Retinal pigment epithelial cell (primary cell): ENCODE data around the gene MGLL.

Source experiments
- DNase-seq: peaks from one replicate; pipeline ENCODE4 v3.0.0-alpha.2; 2010; ENCODE audit warnings: low read depth
- H3K4me3 ChIP-seq: 2 replicates; pipeline ENCODE4 v1.5.1; 2011; ENCODE audit warnings: mild to moderate bottlenecking, low read length, control low read depth, moderate library complexity
- CTCF ChIP-seq: conservative IDR thresholded peaks from 2 replicates; pipeline ENCODE4 v1.5.1; 2011; ENCODE audit warnings: low read depth, low read length, control low read depth, inconsistent platforms

The MGLL gene

GRCh38 chr3:127805026-127805753 lies 17.1 kb downstream of the MGLL start:
- no peak overlapping the region for H3K4me3 ChIP-seq
- no peak for DNase-seq
- no peak for TF ChIP-seq CTCF

- DNase-seq: no peak
- no peak overlapping the region for H3K4me3 ChIP-seq
- no peak for TF ChIP-seq CTCF
Observed at GRCh38 chr3:127804141-127804540, 18.2 kb downstream of the MGLL start.

GRCh38 chr3:127803619-127804018 lies 18.7 kb downstream of the MGLL start:
- TF ChIP-seq CTCF: no peak

GRCh38 chr3:127802606-127803005 lies 19.7 kb downstream of the MGLL start:
- no peak for DNase-seq
- no peak for TF ChIP-seq CTCF
- no peak overlapping the region for H3K4me3 ChIP-seq

More at GRCh38 chr3:127803619-127804018, 18.7 kb downstream of the MGLL start:
- no peak overlapping the region for H3K4me3 ChIP-seq
- no peak for DNase-seq

- TF ChIP-seq CTCF: no peak
- DNase-seq: no peak
- H3K4me3 ChIP-seq: no peak overlapping the region
Observed at GRCh38 chr3:127801731-127802313, 20.5 kb downstream of the MGLL start.

- no peak for TF ChIP-seq CTCF
- no peak overlapping the region for H3K4me3 ChIP-seq
- DNase-seq: no peak
Observed at GRCh38 chr3:127800508-127800907, 21.8 kb downstream of the MGLL start.
